Trophoblast cell (in vitro differentiated cells and primary cell): Measurements from ENCODE around the gene HEXIM1.

Source experiments
- DNase-seq, 2 donors: peaks; one replicate each; pipeline ENCODE4 v3.0.0-alpha.2; 2016
- H2AFZ ChIP-seq: 2 replicates; pipeline ENCODE4 v1.6.1; 2013; ENCODE audit warnings: low read length, moderate library complexity, mild to moderate bottlenecking; ENCODE audit not compliant: insufficient read depth, poor library complexity
- H2AK5ac ChIP-seq: 2 replicates; pipeline ENCODE4 v1.6.1; 2013; ENCODE audit warnings: mild to moderate bottlenecking, low read length
- H2BK120ac ChIP-seq: 2 replicates; pipeline ENCODE4 v1.6.1; 2013; ENCODE audit warnings: low read length, mild to moderate bottlenecking, moderate library complexity; ENCODE audit not compliant: insufficient read depth, poor library complexity
- H2BK12ac ChIP-seq: 2 replicates; pipeline ENCODE4 v1.6.1; 2013; ENCODE audit warnings: mild to moderate bottlenecking, low read length, moderate library complexity
- H2BK5ac ChIP-seq: 2 replicates; pipeline ENCODE4 v1.6.1; 2013; ENCODE audit warnings: low read length, low read depth, moderate library complexity, mild to moderate bottlenecking; ENCODE audit not compliant: poor library complexity
- H3K14ac ChIP-seq: 2 replicates; pipeline ENCODE4 v1.6.1; 2013; ENCODE audit warnings: mild to moderate bottlenecking, low read length
- H3K18ac ChIP-seq: 2 replicates; pipeline ENCODE4 v1.6.1; 2013; ENCODE audit warnings: mild to moderate bottlenecking, low read length
- H3K23ac ChIP-seq: 2 replicates; pipeline ENCODE4 v1.6.1; 2013; ENCODE audit warnings: low read length
- H3K27ac ChIP-seq: 2 replicates; pipeline ENCODE4 v1.5.1; 2013; ENCODE audit warnings: low read depth, mild to moderate bottlenecking, inconsistent platforms, low read length, moderate library complexity
- H3K27me3 ChIP-seq: 2 replicates; pipeline ENCODE4 v1.6.1; 2013; ENCODE audit warnings: inconsistent platforms, mild to moderate bottlenecking, low read length, moderate library complexity; ENCODE audit not compliant: insufficient read depth
- H3K36me3 ChIP-seq, 2 experiments: 1 replicate in 1 of 2; 2 replicates in 1 of 2; pipeline ENCODE4 v1.6.1; 2013; ENCODE audit warnings: low read length in 2 of 2, mild to moderate bottlenecking in 2 of 2, moderate library complexity in 1 of 2; ENCODE audit not compliant: insufficient read depth in 2 of 2, control insufficient read depth in 1 of 2
- H3K4ac ChIP-seq: 2 replicates; pipeline ENCODE4 v1.6.1; 2013; ENCODE audit warnings: low read depth, mild to moderate bottlenecking, low read length, moderate library complexity
- H3K4me1 ChIP-seq, 2 experiments: 1 replicate in 1 of 2; 2 replicates in 1 of 2; pipeline ENCODE4 v1.6.1; 2013; ENCODE audit warnings: low read length in 2 of 2, mild to moderate bottlenecking in 2 of 2, moderate library complexity in 1 of 2; ENCODE audit not compliant: insufficient read depth in 2 of 2, control insufficient read depth in 1 of 2
- H3K4me2 ChIP-seq: 2 replicates; pipeline ENCODE4 v1.6.1; 2013; ENCODE audit warnings: inconsistent platforms, mild to moderate bottlenecking, low read length, moderate library complexity
- H3K4me3 ChIP-seq: 2 replicates; pipeline ENCODE4 v1.5.1; 2013; ENCODE audit warnings: mild to moderate bottlenecking, low read depth, low read length, inconsistent platforms
- H3K79me1 ChIP-seq: one replicate; pipeline ENCODE4 v1.6.1; 2013; ENCODE audit warnings: low read length
- H3K79me2 ChIP-seq: 2 replicates; pipeline ENCODE4 v1.6.1; 2013; ENCODE audit warnings: low read length, mild to moderate bottlenecking; ENCODE audit not compliant: control insufficient read depth, insufficient read depth, poor library complexity
- H3K9ac ChIP-seq: 2 replicates; pipeline ENCODE4 v1.6.1; 2013; ENCODE audit warnings: mild to moderate bottlenecking, low read length
- H3K9me3 ChIP-seq: 2 replicates; pipeline ENCODE4 v1.6.1; 2013; ENCODE audit warnings: low read depth, mild to moderate bottlenecking, control low read depth, inconsistent platforms, low read length; ENCODE audit not compliant: insufficient read depth
- H4K12ac ChIP-seq: 2 replicates; pipeline ENCODE4 v1.6.1; 2013; ENCODE audit warnings: low read depth, mild to moderate bottlenecking, low read length, moderate library complexity
- H4K8ac ChIP-seq: 2 replicates; pipeline ENCODE4 v1.6.1; 2013; ENCODE audit warnings: low read depth, mild to moderate bottlenecking, low read length, moderate library complexity
- H4K91ac ChIP-seq: one replicate; pipeline ENCODE4 v1.6.1; 2013; ENCODE audit warnings: low read depth, mild to moderate bottlenecking, low read length, moderate library complexity
- WGBS: extraction: QIAGEN DNeasy Blood & Tissue Kit; methylation state at CpG from one replicate; pipeline ENCODE4 v1.1.7; 2013; ENCODE audit warnings: missing lambda C conversion rate; ENCODE audit not compliant: insufficient read length, insufficient coverage; ENCODE audit errors: extremely low coverage; 5-methylcytosine and 5-hydroxymethylcytosine counted together

The HEXIM1 gene

DNA sequence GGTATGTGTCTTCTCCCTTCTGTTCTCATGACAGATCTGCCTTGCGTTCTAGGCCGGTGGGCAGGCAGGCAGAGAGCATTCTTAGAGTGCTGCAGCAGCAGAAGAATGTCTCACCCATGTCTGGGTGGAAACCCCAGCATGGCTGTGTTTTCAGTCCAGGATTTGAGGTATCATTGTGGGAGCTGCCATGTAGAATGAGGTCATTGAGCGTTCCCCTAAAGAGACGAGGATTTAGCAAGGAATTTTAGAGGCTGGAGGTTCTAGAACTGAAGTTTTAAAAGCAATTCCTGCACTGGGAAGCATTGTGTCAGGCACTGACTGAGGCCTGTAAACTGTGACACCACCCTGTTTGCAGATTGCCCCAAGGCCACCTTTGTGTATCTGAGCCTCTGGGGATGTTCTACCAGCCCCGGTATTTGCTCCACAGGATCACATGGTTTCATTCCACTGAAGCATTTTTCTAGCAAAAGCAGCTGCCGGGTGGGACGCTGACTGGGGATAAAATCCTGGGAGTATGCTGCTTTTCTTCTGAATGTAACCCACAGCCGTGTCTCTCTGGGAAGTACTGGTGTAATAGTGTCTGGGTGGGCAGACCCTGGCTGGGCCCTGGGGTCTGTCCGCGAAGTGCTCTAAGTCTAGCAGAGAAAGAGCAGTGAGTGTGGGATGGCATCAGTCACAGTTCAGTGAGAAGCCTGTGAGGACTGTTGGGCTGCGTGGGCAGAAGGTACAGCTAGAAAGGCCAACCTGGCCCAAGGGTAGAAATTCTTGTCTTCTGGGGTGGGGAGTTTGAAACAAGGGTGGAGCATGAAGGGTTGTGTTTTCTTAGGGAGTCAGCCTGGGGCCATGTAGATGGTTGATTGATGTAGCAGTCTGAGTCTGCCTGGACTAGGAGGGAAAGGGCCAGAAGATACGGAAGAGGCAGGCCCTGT is 46.1 kb upstream of the HEXIM1 start:
- peak overlapping the region; percentile 63 for H4K91ac ChIP-seq
- H4K8ac ChIP-seq: peak overlapping the region; percentile 57
- H2BK12ac ChIP-seq: peak overlapping the region; percentile 37
- peaks cover 69 to 70% of the 10 kb centered on the region in 2 experiments for H3K36me3 ChIP-seq
- H3K27ac ChIP-seq: peak overlapping the region; percentile 94
- H3K23ac ChIP-seq: no peak overlapping the region
- peaks cover 12% of the 10 kb centered on the region for H3K79me1 ChIP-seq
- peaks cover 11 to 23% of the 10 kb centered on the region in 2 experiments for H3K4me1 ChIP-seq
- no peaks in the 10 kb centered on the region for H3K79me2 ChIP-seq
- DNase-seq: peak; percentile 93 to 96
- peak overlapping the region; percentile 38 for H2AK5ac ChIP-seq
- H2BK5ac ChIP-seq: peak overlapping the region; percentile 88
- H3K9me3 ChIP-seq: no peaks in the 10 kb centered on the region
- peak overlapping the region; percentile 34 for H3K4me2 ChIP-seq
- no peak overlapping the region for H3K4me3 ChIP-seq
- H3K4ac ChIP-seq: peak overlapping the region; percentile 39
- H3K9ac ChIP-seq: peak overlapping the region; percentile 20
- H2AFZ ChIP-seq: no peak overlapping the region
- peak overlapping the region; percentile 68 for H3K14ac ChIP-seq
- H2BK120ac ChIP-seq: peak overlapping the region; percentile 46
- H3K27me3 ChIP-seq: no peaks in the 10 kb centered on the region
- H4K12ac ChIP-seq: no peak overlapping the region
- peak overlapping the region; percentile 85 for H3K18ac ChIP-seq
- WGBS: no CpG with 5 or more reads among the region's 12 CpGs

DNA sequence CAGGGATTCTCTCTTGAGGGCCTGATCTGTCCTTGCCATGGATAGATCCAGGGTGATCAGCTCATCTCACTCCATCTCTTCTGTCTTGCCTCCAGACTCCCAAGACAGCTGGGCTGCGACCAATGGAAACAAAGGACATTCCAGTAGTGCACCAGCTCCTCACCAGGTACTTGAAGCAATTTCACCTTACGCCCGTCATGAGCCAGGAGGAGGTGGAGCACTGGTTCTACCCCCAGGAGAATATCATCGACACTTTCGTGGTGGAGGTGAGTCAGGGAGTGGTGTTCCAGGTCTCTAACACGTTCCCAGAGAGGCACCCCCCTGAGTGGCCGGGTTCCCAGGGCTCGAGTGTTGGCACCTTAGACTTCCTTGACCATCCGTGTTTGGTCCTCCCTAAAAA is 45.4 kb upstream of the HEXIM1 start:
- Histone ChIP-seq H3K4ac (peak overlapping the region; percentile 17), H4K8ac (peak overlapping the region; percentile 57), H2BK5ac (peak overlapping the region; percentile 50), H3K23ac (no peak overlapping the region), H2AFZ (no peak overlapping the region), H3K36me3 (peaks cover 69 to 70% of the 10 kb centered on the region in 2 experiments), H2AK5ac (no peak overlapping the region), H3K4me1 (peaks cover 11 to 23% of the 10 kb centered on the region in 2 experiments), H2BK120ac (peak overlapping the region; percentile 15), H3K4me2 (no peak overlapping the region), H2BK12ac (peak overlapping the region; percentile 37), H3K27ac (peak overlapping the region; percentile 94), H3K4me3 (no peak overlapping the region), H3K14ac (peak overlapping the region; percentile 28), H3K79me1 (peaks cover 12% of the 10 kb centered on the region), H3K18ac (peak overlapping the region; percentile 38), H4K12ac (peak overlapping the region; percentile 19), H3K9ac (no peak overlapping the region), H3K79me2 (no peaks in the 10 kb centered on the region), H3K27me3 (no peaks in the 10 kb centered on the region), H4K91ac (peak overlapping the region; percentile 20), H3K9me3 (no peaks in the 10 kb centered on the region)
- DNase-seq: peak; percentile 48 to 71
- no CpG with 5 or more reads among the region's 9 CpGs for WGBS

DNA sequence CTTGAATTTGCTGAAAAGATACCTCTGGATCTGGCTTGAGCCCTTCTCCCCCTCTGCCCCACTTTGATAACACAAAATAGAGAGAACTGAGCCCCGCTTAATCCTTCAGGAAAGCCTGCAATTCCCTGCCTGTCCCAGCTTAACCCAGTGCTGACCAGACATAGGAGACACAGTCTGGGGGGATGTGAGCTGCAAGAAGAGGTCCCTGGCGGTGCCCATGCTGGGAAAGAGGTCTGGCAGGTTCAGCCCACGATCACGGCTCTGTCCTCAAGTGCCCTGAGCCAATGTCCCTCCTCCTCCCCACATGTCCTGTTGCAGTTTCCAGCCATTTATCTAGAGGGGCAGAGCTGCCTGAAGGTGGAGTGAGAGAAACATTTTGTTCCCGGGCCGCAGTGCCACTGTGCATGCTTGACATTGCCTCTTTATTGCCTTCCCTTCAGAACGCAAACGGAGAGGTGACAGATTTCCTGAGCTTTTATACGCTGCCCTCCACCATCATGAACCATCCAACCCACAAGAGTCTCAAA is 44.9 kb upstream of the HEXIM1 start:
- DNase-seq: no peak
- no CpG with 5 or more reads among the region's 9 CpGs for WGBS
- peak overlapping the region; percentile 30 for H3K18ac ChIP-seq
- H2AFZ ChIP-seq: no peak overlapping the region
- peak overlapping the region; percentile 24 for H2BK120ac ChIP-seq
- no peak overlapping the region for H4K8ac ChIP-seq
- no peak overlapping the region for H3K4ac ChIP-seq
- H2BK5ac ChIP-seq: no peak overlapping the region
- no peak overlapping the region for H4K12ac ChIP-seq
- H3K4me2 ChIP-seq: no peak overlapping the region
- H3K9me3 ChIP-seq: no peaks in the 10 kb centered on the region
- H3K36me3 ChIP-seq: peaks cover 69 to 70% of the 10 kb centered on the region in 2 experiments
- H3K79me2 ChIP-seq: no peaks in the 10 kb centered on the region
- H3K27me3 ChIP-seq: no peaks in the 10 kb centered on the region
- peaks cover 12% of the 10 kb centered on the region for H3K79me1 ChIP-seq
- no peak overlapping the region for H3K4me3 ChIP-seq
- no peak overlapping the region for H3K14ac ChIP-seq
- H2AK5ac ChIP-seq: no peak overlapping the region
- H2BK12ac ChIP-seq: no peak overlapping the region
- no peak overlapping the region for H3K23ac ChIP-seq
- H4K91ac ChIP-seq: peak overlapping the region; percentile 20
- H3K27ac ChIP-seq: peak overlapping the region; percentile 94
- peaks cover 11 to 23% of the 10 kb centered on the region in 2 experiments for H3K4me1 ChIP-seq
- no peak overlapping the region for H3K9ac ChIP-seq

DNA sequence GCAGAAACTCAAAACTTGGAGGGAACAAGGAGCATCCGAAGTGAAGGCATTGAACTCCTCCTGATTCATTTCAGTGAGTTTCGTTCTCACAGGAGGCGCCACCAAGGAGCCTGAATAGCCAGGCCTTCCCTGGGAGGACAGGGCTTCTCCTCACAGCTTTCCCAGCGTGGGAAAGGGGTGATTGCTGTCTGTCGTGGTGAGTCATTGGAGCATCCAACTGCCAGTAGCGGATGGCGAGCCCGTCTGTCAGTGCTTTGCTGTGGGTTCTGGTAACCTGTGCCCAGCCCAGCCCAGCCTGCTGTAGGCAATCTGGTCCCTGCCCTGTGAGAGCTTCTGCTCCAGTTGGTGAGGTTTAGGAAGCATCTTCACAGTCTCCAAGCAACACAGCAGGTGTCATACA is 44.2 kb upstream of the HEXIM1 start:
- Histone ChIP-seq H3K9me3 (no peaks in the 10 kb centered on the region), H3K4me3 (no peak overlapping the region), H4K91ac (no peak overlapping the region), H3K79me2 (no peaks in the 10 kb centered on the region), H3K14ac (no peak overlapping the region), H2BK5ac (no peak overlapping the region), H3K27ac (no peak overlapping the region), H3K23ac (no peak overlapping the region), H2AK5ac (no peak overlapping the region), H3K36me3 (peaks cover 72 to 74% of the 10 kb centered on the region in 2 experiments), H4K12ac (no peak overlapping the region), H3K4me1 (peaks cover 11 to 23% of the 10 kb centered on the region in 2 experiments), H2BK12ac (no peak overlapping the region), H3K27me3 (no peaks in the 10 kb centered on the region), H2AFZ (no peak overlapping the region), H3K79me1 (peaks cover 12% of the 10 kb centered on the region), H3K18ac (no peak overlapping the region), H3K4ac (no peak overlapping the region), H4K8ac (no peak overlapping the region), H3K9ac (no peak overlapping the region), H2BK120ac (no peak overlapping the region), H3K4me2 (no peak overlapping the region)
- WGBS: no CpG with 5 or more reads among the region's 8 CpGs
- DNase-seq: no peak
